GM12878 (cell line): ENCODE results near the gene FOXP4. TPM values are rescaled to one million over a fixed set of nuclear protein-coding genes. Genes with fewer than 3 reads are reported as not detected.

Experiments used
- ATAC-seq: fragments of 200-7000 bp; cut with Tn5 transposase; 3 replicates; pipeline ENCODE4 v1.9.1; 2020; ENCODE audit warnings: mild to moderate bottlenecking, moderate library complexity
- BruUV-seq: library from RNA; stranded (reverse); fragments of 400-500 nt; replicated peaks from 2 replicates; lab custom pipeline; 2021; lab: Mats Ljungman, UMichigan
- CTCF ChIA-PET: fragments of 300-600 bp; sonication (Branson Sonifier 250); formaldehyde crosslinking; extraction: SDS; loops from one replicate; lab custom pipeline; 2021; ENCODE audit warnings: inconsistent platforms; lab: Yijun Ruan, JAX
- POLR2A ChIA-PET: fragments of 350-600 bp; formaldehyde crosslinking; extraction: SDS; loops from one replicate; lab custom pipeline; 2021; ENCODE audit warnings: inconsistent platforms; lab: Charles Lee
- RAD21 ChIA-PET: fragments of 300-600 bp; sonication (Branson Sonifier 250); formaldehyde crosslinking; loops from one replicate; lab custom pipeline; 2023; ENCODE audit warnings: antibody characterized with exemption; ENCODE audit not compliant: unreplicated experiment; lab: Charles Lee
- SMC1A ChIA-PET: fragments of 300-600 bp; sonication (Branson Sonifier 250); formaldehyde crosslinking; loops from one replicate; lab custom pipeline; 2023; ENCODE audit not compliant: unreplicated experiment, uncharacterized antibody; lab: Charles Lee
- DNase-seq: peaks from one replicate; pipeline ENCODE4 v3.0.0-alpha.2; 2011; ENCODE audit warnings: low read depth, low spot score
- FAIRE-seq: peaks from 3 replicates; lab custom pipeline; 2011; peaks lifted over from hg19 to GRCh38; lab: Jason Lieb, UNC
- H2AFZ ChIP-seq: 2 replicates; pipeline ENCODE4 v1.6.0; 2011; ENCODE audit warnings: low read depth, low read length, control low read depth; ENCODE audit not compliant: control insufficient read depth
- H3K27ac ChIP-seq: 2 replicates; pipeline ENCODE4 v1.5.1; 2011; ENCODE audit warnings: control low read depth; ENCODE audit not compliant: control insufficient read depth, insufficient read depth
- H3K27me3 ChIP-seq, 2 experiments: replicated peaks in 1 of 2; 2 replicates each; pipeline versions ENCODE4 v1.6.0 to v1.6.1; 2011; ENCODE audit warnings: low read length in 1 of 2; ENCODE audit not compliant: control insufficient read depth in 2 of 2, insufficient read depth in 2 of 2
- H3K36me3 ChIP-seq, 2 experiments: 2 replicates each; pipeline ENCODE4 v1.5.1; 2011; ENCODE audit warnings: low read length in 1 of 2; ENCODE audit not compliant: control insufficient read depth in 2 of 2, insufficient read depth in 2 of 2
- H3K4me1 ChIP-seq: 2 replicates; pipeline ENCODE4 v1.6.1; 2011; ENCODE audit warnings: mild to moderate bottlenecking, low read length, moderate library complexity, mixed read lengths; ENCODE audit not compliant: control insufficient read depth, insufficient read depth
- H3K4me2 ChIP-seq: 2 replicates; pipeline ENCODE4 v1.6.0; 2011; ENCODE audit warnings: control low read depth; ENCODE audit not compliant: control insufficient read depth, insufficient read depth
- H3K4me3 ChIP-seq: fragments of 200-600 bp; sonication (generic); 2 replicates; pipeline ENCODE4 v1.5.1; 2016
- H3K79me2 ChIP-seq: 2 replicates; pipeline ENCODE4 v1.6.0; 2011; ENCODE audit warnings: low read length; ENCODE audit not compliant: control insufficient read depth, insufficient read depth
- H3K9ac ChIP-seq: 2 replicates; pipeline ENCODE4 v1.8.0; 2011; ENCODE audit warnings: low read length, control low read depth, mixed read lengths; ENCODE audit not compliant: control insufficient read depth, insufficient read depth
- H3K9me3 ChIP-seq: replicated peaks from 3 replicates; pipeline ENCODE4 v1.5.1; 2011; ENCODE audit warnings: mild to moderate bottlenecking, low read length; ENCODE audit not compliant: control insufficient read depth, insufficient read depth
- H4K20me1 ChIP-seq: 2 replicates; pipeline ENCODE4 v1.6.0; 2011; ENCODE audit not compliant: control insufficient read depth, insufficient read depth
- ATF2 ChIP-seq: IDR thresholded peaks from 2 replicates; pipeline ENCODE4 v1.6.1; 2012; ENCODE audit warnings: low read length, inconsistent platforms
- ATF3 ChIP-seq: IDR thresholded peaks from 2 replicates; pipeline ENCODE4 v1.6.1; 2011; ENCODE audit warnings: low read depth, mild to moderate bottlenecking, low read length, moderate library complexity, borderline replicate concordance; ENCODE audit errors: extremely low read depth
- GABPA ChIP-seq: IDR thresholded peaks from 2 replicates; pipeline ENCODE4 v1.6.1; 2014; ENCODE audit warnings: antibody characterized with exemption, low read depth, mild to moderate bottlenecking, inconsistent platforms
- IRF4 ChIP-seq: IDR thresholded peaks from 2 replicates; pipeline ENCODE4 v1.6.1; 2011; ENCODE audit warnings: low read depth, low read length
- JUND ChIP-seq: IDR thresholded peaks from 2 replicates; pipeline ENCODE4 v1.6.1; 2012; ENCODE audit warnings: low read depth, mild to moderate bottlenecking, low read length, improper control_type of control experiment, moderate library complexity
- KAT2A ChIP-seq: conservative IDR thresholded peaks from 2 replicates; pipeline ENCODE4 v1.6.1; 2011; ENCODE audit warnings: low read depth, low read length; ENCODE audit not compliant: control insufficient read depth
- NBN ChIP-seq: fragments of 450-650 bp; IDR thresholded peaks from 2 replicates; pipeline ENCODE4 v1.6.1; 2016
- POLR2AphosphoS2 ChIP-seq: IDR thresholded peaks from 2 replicates; pipeline ENCODE4 v1.6.1; 2011; ENCODE audit warnings: low read depth, mild to moderate bottlenecking, low read length, improper control_type of control experiment, moderate library complexity
- WGBS: methylation state at CpG from one replicate; pipeline ENCODE4 v1.1.6; 2016; ENCODE audit warnings: low lambda C conversion rate; ENCODE audit not compliant: insufficient replicate concordance, insufficient coverage; ENCODE audit errors: missing lambda C conversion rate; 5-methylcytosine and 5-hydroxymethylcytosine counted together
- in situ Hi-C: fragments of 300-500 bp; cut with MboI; formaldehyde crosslinking; loops from 9 replicates; pipeline ENCODE4 v1.14.3; 2018; ENCODE audit warnings: mixed read lengths
- intact Hi-C: fragments of 100-400 bp; cut with micrococcal nuclease; formaldehyde crosslinking; loops from one replicate; pipeline ENCODE4 v1.14.2; 2022; ENCODE audit not compliant: unreplicated experiment
- polyA plus RNA-seq, 11 experiments: library from polyadenylated mRNA; depleted of rRNA in 4 of 11; unstranded in 6 of 11; stranded (reverse) in 5 of 11; fragments of >200 nt; fragmentation: Nextera tagmentation in 4 of 11; fragmentation: Illumina TruSeq in 1 of 11; extraction: Ambion mirVana in 4 of 11; extraction: Trizol in 1 of 11; gene quantifications; 1 replicate in 1 of 11; 2 replicates in 10 of 11; pipeline versions ENCODE4 v1.2.1 to v1.2.3, GENCODE V29; 2011 to 2016; ENCODE audit warnings: inconsistent platforms in 2 of 11, missing spikeins in 2 of 11, low read depth in 1 of 11
- total RNA-seq, 4 experiments: library from RNA; depleted of rRNA in 3 of 4; stranded (reverse); fragments of >200 nt in 3 of 4; fragmentation: Illumina TruSeq in 1 of 4; extraction: Trizol in 1 of 4; gene quantifications; 2 replicates each; pipeline versions ENCODE4 v1.2.1 to v1.2.3, GENCODE V29; 2013 to 2021
- TF ChIP-seq, protein P1 (sequence below): IDR thresholded peaks from 2 replicates; pipeline ENCODE4 v1.6.1; 2012; ENCODE audit warnings: improper control_type of control experiment, low read depth, low read length; ENCODE audit not compliant: insufficient replicate concordance
- TF ChIP-seq, protein P2 (sequence below): fragments of 450-650 bp; IDR thresholded peaks from 2 replicates; pipeline ENCODE4 v1.6.1; 2017; ENCODE audit warnings: mild to moderate bottlenecking, moderate library complexity

The FOXP4 gene
- total and polyA plus RNA-seq, 10 of the 15 experiments (the other 5 are each of a cell fraction or from before 2014, with no cell fraction given), result 0.31 to 46.1 (median 2.3) TPM

DNA sequence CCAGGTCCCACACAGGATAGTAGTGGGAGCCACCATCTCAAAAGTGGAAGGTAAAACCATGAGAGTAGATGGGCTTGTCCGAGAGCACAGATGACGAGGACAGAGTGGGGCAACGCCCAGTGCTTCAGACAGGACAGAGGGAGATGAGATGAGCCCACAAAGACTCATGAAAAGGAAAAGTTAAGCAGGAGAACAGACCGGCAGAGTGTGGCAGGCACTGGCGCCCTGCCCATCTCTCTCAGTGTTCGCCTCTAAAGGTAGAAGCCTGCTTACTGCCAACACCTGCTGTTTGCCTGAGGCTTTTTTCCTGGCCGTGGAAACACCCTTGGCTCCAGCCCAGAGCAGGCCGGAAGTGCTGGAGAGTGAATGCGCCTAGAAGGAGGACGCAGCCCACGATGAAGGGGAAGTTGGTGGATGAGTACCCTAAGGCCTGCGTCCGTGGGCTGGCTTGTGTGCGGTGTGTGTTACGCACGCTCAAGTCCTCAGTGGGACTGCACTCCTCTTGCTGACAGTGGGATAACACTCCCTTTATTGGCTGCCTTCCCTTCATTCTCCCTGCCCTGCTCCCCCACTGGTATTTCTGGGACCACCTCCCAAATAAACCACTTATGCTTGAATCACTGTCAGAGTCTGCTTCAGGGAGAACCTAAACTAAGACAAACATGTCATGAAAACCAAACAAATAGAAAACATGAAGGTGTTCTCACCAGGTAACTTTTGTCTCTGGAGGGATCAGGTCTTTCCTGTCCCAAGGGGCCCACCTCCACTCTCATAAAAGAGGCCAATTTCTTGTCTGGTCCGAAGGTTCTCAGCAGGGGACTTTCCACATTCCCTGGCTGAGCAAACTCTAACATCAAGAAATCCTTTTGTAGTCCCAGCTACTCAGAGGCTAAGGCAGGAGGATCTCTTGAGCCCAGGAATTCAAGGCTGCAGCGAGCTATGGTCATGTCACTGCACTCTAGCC, 9.1 kb upstream of the FOXP4 start:
- FAIRE-seq, result no peak
- Histone ChIP-seq H2AFZ (no peak overlapping the region), H4K20me1 (no peaks in the 10 kb centered on the region), H3K4me3 (no peak overlapping the region), H3K27me3 (no peaks in the 10 kb centered on the region), H3K27ac (no peak overlapping the region), H3K4me2 (peak overlapping the region; percentile 17; the same call in 1 of the 2 replicates), H3K79me2 (no peaks in the 10 kb centered on the region), H3K36me3 (no peaks in the 10 kb centered on the region), H3K4me1 (peaks cover 33% of the 10 kb centered on the region), H3K9ac (no peak overlapping the region), H3K9me3 (no peaks in the 10 kb centered on the region; the same call in 2 of the 3 replicates)
- in situ Hi-C loops, result no loop called here
- WGBS, result 76% methylated on average over 18 of the region's 18 CpGs
- no TSS peak for BruUV-seq
- no peak for ATAC-seq
- ChIA-PET RAD21 (interaction anchor here (1.4 kb wide), 1 partner anchor 203 kb away, joined by 3 read pairs; no protein-coding TSS in a partner anchor), POLR2A (interaction anchor here (0.6 to 1.5 kb wide), 3 partner anchors 64 to 204 kb away, joined by 3 to 6 read pairs (median 4); no protein-coding TSS in a partner anchor), CTCF (no interaction called here), SMC1A (interaction anchor here (1.1 to 3.1 kb wide), 3 partner anchors 7 to 73 kb away, joined by 3 to 16 read pairs (median 11); no protein-coding TSS in a partner anchor)
- no peak for DNase-seq
- intact Hi-C loops, result no loop called here
- no peak for TF ChIP-seq NBN
- no peak for TF ChIP-seq JUND
- TF ChIP-seq GABPA, result no peak
- no peak for TF ChIP-seq ATF2
- TF ChIP-seq, protein P1, sequence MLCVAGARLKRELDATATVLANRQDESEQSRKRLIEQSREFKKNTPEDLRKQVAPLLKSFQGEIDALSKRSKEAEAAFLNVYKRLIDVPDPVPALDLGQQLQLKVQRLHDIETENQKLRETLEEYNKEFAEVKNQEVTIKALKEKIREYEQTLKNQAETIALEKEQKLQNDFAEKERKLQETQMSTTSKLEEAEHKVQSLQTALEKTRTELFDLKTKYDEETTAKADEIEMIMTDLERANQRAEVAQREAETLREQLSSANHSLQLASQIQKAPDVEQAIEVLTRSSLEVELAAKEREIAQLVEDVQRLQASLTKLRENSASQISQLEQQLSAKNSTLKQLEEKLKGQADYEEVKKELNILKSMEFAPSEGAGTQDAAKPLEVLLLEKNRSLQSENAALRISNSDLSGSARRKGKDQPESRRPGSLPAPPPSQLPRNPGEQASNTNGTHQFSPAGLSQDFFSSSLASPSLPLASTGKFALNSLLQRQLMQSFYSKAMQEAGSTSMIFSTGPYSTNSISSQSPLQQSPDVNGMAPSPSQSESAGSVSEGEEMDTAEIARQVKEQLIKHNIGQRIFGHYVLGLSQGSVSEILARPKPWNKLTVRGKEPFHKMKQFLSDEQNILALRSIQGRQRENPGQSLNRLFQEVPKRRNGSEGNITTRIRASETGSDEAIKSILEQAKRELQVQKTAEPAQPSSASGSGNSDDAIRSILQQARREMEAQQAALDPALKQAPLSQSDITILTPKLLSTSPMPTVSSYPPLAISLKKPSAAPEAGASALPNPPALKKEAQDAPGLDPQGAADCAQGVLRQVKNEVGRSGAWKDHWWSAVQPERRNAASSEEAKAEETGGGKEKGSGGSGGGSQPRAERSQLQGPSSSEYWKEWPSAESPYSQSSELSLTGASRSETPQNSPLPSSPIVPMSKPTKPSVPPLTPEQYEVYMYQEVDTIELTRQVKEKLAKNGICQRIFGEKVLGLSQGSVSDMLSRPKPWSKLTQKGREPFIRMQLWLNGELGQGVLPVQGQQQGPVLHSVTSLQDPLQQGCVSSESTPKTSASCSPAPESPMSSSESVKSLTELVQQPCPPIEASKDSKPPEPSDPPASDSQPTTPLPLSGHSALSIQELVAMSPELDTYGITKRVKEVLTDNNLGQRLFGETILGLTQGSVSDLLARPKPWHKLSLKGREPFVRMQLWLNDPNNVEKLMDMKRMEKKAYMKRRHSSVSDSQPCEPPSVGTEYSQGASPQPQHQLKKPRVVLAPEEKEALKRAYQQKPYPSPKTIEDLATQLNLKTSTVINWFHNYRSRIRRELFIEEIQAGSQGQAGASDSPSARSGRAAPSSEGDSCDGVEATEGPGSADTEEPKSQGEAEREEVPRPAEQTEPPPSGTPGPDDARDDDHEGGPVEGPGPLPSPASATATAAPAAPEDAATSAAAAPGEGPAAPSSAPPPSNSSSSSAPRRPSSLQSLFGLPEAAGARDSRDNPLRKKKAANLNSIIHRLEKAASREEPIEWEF, result peak; percentile 64
- TF ChIP-seq, protein P2, sequence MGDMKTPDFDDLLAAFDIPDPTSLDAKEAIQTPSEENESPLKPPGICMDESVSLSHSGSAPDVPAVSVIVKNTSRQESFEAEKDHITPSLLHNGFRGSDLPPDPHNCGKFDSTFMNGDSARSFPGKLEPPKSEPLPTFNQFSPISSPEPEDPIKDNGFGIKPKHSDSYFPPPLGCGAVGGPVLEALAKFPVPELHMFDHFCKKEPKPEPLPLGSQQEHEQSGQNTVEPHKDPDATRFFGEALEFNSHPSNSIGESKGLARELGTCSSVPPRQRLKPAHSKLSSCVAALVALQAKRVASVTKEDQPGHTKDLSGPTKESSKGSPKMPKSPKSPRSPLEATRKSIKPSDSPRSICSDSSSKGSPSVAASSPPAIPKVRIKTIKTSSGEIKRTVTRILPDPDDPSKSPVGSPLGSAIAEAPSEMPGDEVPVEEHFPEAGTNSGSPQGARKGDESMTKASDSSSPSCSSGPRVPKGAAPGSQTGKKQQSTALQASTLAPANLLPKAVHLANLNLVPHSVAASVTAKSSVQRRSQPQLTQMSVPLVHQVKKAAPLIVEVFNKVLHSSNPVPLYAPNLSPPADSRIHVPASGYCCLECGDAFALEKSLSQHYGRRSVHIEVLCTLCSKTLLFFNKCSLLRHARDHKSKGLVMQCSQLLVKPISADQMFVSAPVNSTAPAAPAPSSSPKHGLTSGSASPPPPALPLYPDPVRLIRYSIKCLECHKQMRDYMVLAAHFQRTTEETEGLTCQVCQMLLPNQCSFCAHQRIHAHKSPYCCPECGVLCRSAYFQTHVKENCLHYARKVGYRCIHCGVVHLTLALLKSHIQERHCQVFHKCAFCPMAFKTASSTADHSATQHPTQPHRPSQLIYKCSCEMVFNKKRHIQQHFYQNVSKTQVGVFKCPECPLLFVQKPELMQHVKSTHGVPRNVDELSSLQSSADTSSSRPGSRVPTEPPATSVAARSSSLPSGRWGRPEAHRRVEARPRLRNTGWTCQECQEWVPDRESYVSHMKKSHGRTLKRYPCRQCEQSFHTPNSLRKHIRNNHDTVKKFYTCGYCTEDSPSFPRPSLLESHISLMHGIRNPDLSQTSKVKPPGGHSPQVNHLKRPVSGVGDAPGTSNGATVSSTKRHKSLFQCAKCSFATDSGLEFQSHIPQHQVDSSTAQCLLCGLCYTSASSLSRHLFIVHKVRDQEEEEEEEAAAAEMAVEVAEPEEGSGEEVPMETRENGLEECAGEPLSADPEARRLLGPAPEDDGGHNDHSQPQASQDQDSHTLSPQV, result no peak
- TF ChIP-seq IRF4, result no peak
- TF ChIP-seq KAT2A, result no peak
- no peak for TF ChIP-seq ATF3
- no peak for TF ChIP-seq POLR2AphosphoS2
